HG02943 (cell line): ENCODE results near the gene UPF1.
"Not testable (repeated sequence)": the region's sequence is repeated elsewhere in the genome, so short reads cannot be mapped to it uniquely, and the experiment has no call there.

ENCODE experiments used
- ATAC-seq: cut with Tn5 transposase; IDR thresholded peaks from one replicate; pipeline ENCODE4 v1.9.1; 2021; ENCODE audit warnings: mild to moderate bottlenecking, low read depth, moderate library complexity; ENCODE audit not compliant: unreplicated experiment

Gene UPF1

GRCh38 chr19:18908917-18909619, 77.3 kb downstream of the UPF1 start:
- ATAC-seq: no peak

GRCh38 chr19:18910010-18910409, 78.3 kb downstream of the UPF1 start:
- ATAC-seq: no peak

GRCh38 chr19:18910801-18911436, 79.2 kb downstream of the UPF1 start:
- no peak for ATAC-seq

GRCh38 chr19:18912933-18913332, 81.2 kb downstream of the UPF1 start:
- no peak for ATAC-seq

DNA sequence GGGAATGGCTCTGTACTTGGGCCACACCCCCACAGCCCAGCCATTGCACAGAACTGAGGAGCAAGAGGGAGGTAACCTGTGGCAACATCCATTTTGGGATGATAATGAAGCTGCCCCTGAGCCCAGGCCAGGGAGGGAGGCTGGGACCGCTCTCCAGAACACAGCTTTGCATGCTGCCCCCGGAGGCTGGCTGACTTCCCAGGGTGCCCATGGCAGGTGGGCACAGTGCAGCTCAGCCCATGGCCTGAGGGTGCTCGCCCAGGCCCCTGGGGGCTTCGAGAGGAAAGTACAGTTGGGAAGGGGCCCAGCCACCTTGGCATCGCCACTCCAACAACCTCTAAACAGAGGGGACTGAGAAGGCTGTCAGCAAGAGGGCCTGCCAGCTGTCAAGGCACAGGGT, 81.7 kb downstream of the UPF1 start:
- no peak for ATAC-seq

DNA sequence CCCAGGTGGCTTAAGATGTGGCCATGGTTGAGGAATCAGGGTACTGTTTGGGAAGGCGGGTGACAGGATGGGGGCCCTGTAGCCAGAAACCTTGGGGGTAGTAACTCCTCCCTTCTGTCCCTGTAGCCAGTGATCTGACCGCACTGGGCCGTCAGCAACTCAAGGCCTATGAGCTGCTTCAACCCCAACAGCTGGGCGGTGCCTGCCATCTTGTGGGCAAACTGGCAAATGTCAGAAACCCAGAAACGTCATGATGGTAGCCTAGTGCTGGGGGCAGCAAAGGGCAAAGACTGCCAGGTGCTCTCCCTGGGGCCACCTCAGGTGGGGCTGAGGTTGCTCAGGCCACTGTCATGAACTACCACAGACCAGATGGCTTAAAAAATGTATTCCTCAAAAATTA, 83.9 kb downstream of the UPF1 start:
- ATAC-seq: no peak

- ATAC-seq: not testable (repeated sequence)
Observed at GRCh38 chr19:18917593-18917992, 85.8 kb downstream of the UPF1 start.
